GM19438 (cell line): ENCODE measurements around the gene TFAP2B.

ENCODE experiments used
- ATAC-seq: cut with Tn5 transposase; IDR thresholded peaks from one replicate; pipeline ENCODE4 v1.9.1; 2021; ENCODE audit warnings: low read depth; ENCODE audit not compliant: unreplicated experiment

TFAP2B gene

GRCh38 chr6:50846144-50846851, 27.6 kb downstream of the TFAP2B start:
- ATAC-seq, result no peak

- no peak for ATAC-seq
Measured at GRCh38 chr6:50846852-50847155, 28.1 kb downstream of the TFAP2B start.

- ATAC-seq, result no peak
Measured at GRCh38 chr6:50847890-50848594, 29.4 kb downstream of the TFAP2B start.

GRCh38 chr6:50848989-50849795, 30.5 kb downstream of the TFAP2B start:
- ATAC-seq, result no peak

- ATAC-seq, result no peak
Measured at GRCh38 chr6:50849796-50850180, 31.1 kb downstream of the TFAP2B start.

- ATAC-seq, result no peak
Measured at GRCh38 chr6:50850223-50851048, 31.8 kb downstream of the TFAP2B start.

- ATAC-seq, result no peak
Measured at GRCh38 chr6:50851049-50851845, 32.6 kb downstream of the TFAP2B start.

- ATAC-seq, result no peak
Measured at GRCh38 chr6:50853939-50854338, 35.3 kb downstream of the TFAP2B start.

GRCh38 chr6:50861692-50862091, 43.0 kb downstream of the TFAP2B start:
- no peak for ATAC-seq

- ATAC-seq, result no peak
Measured at GRCh38 chr6:50862176-50862575, 43.5 kb downstream of the TFAP2B start.

GRCh38 chr6:50864601-50865000, 45.9 kb downstream of the TFAP2B start:
- ATAC-seq, result no peak

- ATAC-seq, result no peak
Measured at GRCh38 chr6:50868466-50868865, 49.8 kb downstream of the TFAP2B start.

GRCh38 chr6:50873167-50873566, 54.5 kb downstream of the TFAP2B start:
- no peak for ATAC-seq

GRCh38 chr6:50884364-50884763, 65.7 kb downstream of the TFAP2B start:
- ATAC-seq, result no peak

GRCh38 chr6:50887112-50887511, 68.4 kb downstream of the TFAP2B start:
- ATAC-seq, result no peak

GRCh38 chr6:50889497-50889896, 70.8 kb downstream of the TFAP2B start:
- ATAC-seq, result no peak

- no peak for ATAC-seq
Measured at GRCh38 chr6:50889935-50890334, 71.3 kb downstream of the TFAP2B start.

- no peak for ATAC-seq
Measured at GRCh38 chr6:50890579-50890978, 71.9 kb downstream of the TFAP2B start.

- ATAC-seq, result no peak
Measured at GRCh38 chr6:50891290-50891689, 72.6 kb downstream of the TFAP2B start.
